Bone marrow (tissue), 2 donors: ENCODE data around the gene FGA.

ENCODE experiments used
- DNase-seq, 2 donors: peaks; one replicate each; lab custom pipeline; 2025; lab: John Stamatoyannopoulos, UW

Gene FGA

DNA sequence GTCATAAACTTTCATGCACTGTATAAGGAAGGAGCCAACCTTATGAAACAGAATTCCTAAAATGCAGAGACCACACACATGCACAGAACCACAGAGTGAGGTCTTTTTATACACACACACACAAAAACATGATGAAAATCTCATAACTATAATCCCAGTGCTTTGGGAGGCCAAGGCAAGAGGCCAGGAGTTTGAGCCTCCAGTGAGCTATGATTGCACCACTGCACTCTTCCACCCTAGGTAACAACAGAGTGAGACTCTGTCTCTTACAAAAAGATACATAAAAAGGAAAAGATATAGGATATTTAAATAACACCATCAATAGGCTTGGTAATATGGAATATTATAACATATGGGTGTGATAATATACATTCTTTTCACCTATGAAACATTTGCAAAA, 10.6 kb downstream of the FGA start:
- DNase-seq: no peak

DNA sequence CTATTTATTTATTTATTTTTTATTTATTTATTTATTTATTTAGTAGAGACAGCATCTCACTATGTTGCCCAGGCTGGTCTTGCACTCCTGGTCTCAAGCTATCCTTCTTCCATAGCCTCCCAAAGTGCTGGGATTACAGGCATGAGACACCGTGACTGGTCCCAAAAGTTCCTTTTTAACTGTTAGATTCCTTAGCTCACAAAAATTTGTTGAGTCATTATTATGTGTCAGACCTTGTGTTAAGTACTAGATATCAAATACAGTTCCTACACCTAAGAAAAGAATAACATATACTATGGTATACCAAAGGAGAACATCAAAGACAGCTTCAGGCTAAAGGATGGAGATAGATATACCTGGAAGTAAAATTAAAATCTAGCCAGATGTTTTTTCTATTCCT, 11.6 kb downstream of the FGA start:
- no peak for DNase-seq

DNA sequence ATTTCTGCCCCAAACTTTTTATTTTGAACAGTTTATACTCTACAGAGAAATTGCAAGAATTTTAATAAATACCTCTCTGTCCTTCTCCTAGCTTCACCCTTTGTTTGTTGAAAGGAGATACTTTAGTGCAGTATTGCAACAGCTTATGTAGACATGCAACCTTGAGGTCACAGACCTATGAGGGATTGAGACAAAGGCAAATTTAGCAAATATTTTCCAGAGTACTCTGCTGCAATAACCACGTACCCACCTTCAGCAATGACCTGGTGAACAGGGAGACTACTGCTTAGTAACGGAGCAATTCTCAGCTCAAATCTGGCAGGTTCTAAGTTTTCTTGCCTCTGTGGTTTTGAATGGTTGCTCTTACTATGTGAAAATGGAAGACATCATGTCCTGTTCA, 13.2 kb downstream of the FGA start:
- no peak for DNase-seq

DNA sequence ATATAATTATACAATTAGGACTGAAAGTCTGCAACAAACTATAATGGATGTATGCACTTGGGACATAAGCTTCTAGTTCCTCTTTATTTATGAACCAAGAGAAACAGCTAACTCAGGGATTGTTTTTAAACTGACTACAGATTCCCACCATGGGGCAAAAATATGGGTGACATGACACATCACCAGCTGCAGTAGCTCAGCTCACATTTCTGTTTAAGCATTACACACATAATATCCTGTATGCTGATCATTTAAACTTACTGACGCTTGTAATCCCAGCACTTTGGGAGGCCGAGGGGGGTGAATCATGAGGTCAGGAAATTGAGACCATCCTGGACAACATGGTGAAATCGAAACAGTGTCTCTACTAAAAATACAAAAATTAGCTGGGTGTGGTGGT, 16.2 kb downstream of the FGA start:
- DNase-seq: no peak

DNA sequence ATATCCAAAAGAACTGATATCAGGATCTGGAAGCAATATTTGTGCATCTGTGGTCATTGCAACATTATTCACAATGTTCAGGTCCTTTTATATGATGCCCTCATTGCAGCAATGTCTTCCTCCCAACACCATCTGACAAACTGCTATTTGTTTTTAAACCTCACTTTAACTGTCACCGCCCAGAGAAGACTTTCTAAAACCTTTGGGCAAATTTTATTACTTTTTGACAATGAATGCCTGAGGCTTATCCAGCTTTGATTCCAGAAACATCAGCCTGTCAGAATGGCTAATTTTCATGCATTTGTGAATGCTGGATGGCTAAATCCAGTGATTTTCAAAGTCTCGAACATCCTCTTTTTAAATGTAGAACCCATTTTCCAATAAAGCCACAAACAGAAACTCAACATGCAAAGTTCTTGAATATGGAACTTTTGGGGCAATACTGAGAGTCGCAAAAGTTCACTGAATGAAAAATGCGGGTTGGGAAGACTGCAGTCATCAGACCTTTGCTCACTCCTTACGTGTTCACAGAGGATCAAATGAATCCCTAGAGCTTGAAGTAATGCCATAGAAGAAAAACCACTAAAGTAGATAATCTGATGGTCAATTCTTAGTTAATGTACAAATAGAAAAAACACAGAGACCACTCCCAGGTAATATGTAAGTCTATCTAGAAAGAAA, 17.2 kb downstream of the FGA start:
- DNase-seq: no peak

DNA sequence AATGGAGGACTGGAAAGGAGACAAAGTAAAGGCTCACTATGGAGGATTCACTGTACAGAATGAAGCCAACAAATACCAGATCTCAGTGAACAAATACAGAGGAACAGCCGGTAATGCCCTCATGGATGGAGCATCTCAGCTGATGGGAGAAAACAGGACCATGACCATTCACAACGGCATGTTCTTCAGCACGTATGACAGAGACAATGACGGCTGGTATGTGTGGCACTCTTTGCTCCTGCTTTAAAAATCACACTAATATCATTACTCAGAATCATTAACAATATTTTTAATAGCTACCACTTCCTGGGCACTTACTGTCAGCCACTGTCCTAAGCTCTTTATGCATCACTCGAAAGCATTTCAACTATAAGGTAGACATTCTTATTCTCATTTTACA, 21.0 kb downstream of the FGA start:
- no peak for DNase-seq

DNA sequence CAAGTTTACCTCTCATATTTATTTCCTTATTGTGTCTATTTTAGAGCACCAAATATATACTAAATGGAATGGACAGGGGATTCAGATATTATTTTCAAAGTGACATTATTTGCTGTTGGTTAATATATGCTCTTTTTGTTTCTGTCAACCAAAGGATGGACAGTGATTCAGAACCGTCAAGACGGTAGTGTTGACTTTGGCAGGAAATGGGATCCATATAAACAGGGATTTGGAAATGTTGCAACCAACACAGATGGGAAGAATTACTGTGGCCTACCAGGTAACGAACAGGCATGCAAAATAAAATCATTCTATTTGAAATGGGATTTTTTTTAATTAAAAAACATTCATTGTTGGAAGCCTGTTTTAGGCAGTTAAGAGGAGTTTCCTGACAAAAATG, 21.5 kb downstream of the FGA start:
- no peak for DNase-seq

DNA sequence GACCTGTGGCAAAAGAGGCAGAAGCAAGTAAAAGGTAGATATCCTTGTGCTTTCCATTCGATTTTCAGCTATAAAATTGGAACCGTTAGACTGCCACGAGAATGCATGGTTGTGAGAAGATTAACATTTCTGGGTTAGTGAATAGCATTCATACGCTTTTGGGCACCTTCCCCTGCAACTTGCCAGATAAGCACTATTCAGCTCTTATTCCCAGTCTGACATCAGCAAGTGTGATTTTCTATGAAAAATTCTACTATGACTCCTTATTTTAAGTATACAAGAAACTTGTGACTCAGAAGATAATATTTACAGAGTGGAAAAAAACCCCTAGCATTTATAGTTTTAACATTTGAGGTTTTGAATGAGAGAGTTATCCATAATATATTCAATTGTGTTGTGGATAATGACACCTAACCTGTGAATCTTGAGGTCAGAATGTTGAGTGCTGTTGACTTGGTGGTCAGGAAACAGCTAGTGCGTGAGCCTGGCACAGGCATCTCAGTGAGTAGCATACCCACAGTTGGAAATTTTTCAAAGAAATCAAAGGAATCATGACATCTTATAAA, 23.8 kb downstream of the FGA start:
- DNase-seq: no peak

DNA sequence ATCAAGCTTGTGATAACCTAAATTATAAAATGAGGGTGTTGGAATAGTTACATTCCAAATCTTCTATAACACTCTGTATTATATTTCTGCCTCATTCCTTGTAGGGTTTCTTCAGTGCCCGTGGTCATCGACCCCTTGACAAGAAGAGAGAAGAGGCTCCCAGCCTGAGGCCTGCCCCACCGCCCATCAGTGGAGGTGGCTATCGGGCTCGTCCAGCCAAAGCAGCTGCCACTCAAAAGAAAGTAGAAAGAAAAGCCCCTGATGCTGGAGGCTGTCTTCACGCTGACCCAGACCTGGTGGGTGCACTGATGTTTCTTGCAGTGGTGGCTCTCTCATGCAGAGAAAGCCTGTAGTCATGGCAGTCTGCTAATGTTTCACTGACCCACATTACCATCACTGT, 24.8 kb downstream of the FGA start:
- DNase-seq: no peak

DNA sequence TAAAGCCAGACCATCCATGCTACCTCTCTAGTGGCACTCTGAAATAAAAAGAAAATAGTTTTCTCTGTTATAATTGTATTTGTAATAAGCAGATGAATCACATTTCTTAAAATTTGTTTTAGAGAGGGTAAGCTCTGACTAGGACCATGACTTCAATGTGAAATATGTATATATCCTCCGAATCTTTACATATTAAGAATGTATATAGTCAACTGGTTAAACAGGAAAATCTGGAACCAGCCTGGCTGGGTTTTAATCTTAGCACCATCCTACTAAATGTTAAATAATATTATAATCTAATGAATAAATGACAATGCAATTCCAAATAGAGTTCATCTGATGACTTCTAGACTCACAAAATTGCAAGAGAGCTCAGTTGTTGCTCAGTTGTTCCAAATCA, 26.2 kb downstream of the FGA start:
- DNase-seq: no peak

DNA sequence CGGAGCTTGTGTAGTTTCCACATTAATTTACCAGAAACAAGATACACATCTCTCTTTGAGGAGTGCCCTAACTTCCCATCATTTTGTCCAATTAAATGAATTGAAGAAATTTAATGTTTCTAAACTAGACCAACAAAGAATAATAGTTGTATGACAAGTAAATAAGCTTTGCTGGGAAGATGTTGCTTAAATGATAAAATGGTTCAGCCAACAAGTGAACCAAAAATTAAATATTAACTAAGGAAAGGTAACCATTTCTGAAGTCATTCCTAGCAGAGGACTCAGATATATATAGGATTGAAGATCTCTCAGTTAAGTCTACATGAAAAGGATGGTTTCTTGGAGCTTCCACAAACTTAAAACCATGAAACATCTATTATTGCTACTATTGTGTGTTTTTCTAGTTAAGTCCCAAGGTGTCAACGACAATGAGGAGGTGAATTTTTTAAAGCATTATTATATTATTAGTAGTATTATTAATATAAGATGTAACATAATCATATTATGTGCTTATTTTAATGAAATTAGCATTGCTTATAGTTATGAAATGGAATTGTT, 27.8 kb downstream of the FGA start, which contains the start of gene FGB:
Gene FGB (plus strand): TSS at position 315 of the 558 bp plus-strand sequence. CDS start 8 bp downstream, at position 323.
- DNase-seq: no peak

DNA sequence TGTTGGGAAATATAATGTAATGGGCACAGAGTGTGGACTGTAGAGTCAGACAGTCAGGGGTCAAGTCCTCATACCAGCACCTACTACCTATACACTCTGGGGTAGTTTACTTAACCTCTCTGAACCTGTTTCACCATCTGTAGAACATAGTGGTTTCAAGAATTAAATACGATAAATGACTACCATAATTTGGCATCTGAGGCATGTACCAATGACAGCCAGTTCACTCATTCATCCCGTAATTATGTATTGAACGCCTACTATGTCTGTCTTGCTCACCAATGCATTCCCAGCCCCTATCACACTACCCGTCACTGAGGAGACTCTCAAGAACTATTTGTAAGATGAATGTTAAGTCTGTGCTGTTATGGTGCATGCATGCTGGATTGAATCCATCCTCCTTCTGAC, 29.7 kb downstream of the FGA start:
- DNase-seq: no peak

DNA sequence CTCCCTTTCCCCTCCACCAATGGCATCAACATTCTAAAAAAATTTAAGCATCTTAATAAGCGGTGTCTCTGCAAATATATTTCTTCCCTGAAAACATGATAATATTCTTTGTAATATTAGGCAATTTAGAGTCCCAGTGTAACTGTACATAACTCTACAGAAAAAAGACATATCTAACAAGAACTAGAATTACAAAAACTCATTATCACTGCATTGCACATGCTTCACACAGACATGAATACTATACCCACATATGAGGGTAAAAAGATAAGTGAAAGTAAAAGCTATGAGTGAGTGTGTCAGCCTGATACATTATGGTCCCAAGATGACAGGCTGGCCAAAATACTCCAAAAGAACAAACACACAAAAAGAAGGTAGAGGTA, 30.1 kb downstream of the FGA start:
- no peak for DNase-seq

DNA sequence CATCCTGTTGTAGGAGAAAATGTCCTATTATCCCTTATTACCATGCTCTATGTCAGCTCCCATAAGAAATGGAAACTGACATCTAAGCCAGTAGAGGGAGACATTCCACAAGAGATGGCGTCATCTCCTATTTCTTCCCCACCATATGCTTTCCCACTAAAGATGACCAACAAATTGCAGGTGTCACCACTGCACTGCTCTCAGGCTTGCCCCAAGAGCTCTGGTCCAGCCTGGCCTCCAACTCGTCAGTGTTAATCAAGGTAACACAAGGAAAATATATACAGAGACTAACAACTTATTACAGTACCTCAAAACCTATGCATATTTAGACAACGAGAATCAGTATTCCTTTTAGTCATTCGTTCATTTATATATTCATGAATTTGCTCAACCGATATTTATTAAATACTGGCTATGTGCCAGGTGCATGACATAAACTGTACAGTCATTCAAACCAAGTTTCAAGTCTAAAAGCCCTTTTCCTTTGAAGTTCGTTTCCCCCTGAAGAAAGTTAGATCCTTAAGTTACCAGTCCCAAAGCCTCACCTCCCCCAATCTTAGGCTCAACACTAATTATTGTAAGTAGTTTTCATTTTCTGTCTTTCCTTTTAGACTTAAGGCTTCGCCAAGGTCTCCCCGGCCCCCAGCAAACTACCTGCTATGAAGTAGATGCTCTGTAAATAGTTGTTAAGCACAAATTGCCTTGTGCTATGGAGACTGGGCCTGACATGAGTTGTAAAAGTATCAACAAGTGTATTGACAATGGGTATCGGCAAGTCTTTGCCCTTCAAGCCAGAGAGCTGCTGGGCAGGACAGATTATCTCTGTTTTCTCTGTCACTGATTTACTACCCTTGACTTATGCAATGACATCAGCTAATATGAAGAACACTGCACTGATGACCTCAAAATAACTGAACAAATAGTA, 30.8 kb downstream of the FGA start:
- DNase-seq: peak in 1 of 2 donors; percentile 14

DNA sequence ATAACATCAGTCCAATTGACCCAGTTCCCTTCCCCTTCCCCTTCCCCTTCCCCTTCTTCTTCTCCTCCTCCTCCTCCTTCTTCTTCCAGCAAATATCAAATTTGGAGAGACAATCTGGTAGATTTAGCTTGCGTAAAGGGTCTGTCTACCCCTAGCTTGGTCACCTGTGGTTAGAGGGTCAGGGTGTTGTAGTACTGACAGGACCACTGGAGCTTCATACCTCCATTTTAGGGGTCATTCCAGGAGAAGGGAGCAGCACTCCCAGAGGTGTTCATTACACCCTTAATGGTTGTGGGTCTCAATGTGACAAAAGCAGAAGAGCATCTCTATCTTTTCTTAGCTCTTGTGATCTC, 31.4 kb downstream of the FGA start:
- DNase-seq: no peak

DNA sequence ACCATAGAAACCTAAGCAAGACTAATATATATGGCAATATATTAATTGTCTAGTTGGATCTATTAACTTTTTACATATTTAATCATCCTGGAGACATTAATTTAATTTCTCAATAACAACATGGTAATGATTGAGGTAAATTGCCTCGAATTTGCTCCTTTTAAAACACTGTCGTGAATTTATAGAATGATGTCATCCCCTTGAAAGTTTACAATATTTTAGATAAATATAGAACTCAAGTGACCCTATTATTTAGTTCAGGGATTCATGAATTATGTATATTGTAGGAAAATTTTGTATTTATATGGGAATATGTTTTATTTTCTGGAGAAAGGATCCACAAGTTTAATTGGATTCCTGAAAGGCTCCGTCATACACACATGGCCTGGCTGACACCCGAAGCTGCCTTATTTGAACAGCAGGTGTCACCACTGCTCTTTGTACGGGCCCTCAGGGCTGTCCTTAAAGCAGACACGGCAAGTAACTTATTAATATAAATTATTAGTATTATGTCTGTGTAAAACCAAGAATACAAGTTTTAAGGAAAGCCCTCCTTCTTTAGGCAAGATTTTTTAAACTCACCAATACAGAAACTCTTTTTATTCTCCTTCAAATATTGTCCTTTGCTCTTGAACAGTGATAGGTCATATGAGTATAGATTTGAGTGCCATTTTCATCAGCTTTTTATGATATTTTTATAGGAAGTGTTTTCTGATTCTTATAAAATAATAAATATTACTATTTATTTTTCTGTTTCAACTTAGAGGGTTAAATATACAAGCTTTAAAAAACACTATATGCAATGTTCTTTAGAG, 38.5 kb downstream of the FGA start:
- DNase-seq: peak; percentile 1 to 45

DNA sequence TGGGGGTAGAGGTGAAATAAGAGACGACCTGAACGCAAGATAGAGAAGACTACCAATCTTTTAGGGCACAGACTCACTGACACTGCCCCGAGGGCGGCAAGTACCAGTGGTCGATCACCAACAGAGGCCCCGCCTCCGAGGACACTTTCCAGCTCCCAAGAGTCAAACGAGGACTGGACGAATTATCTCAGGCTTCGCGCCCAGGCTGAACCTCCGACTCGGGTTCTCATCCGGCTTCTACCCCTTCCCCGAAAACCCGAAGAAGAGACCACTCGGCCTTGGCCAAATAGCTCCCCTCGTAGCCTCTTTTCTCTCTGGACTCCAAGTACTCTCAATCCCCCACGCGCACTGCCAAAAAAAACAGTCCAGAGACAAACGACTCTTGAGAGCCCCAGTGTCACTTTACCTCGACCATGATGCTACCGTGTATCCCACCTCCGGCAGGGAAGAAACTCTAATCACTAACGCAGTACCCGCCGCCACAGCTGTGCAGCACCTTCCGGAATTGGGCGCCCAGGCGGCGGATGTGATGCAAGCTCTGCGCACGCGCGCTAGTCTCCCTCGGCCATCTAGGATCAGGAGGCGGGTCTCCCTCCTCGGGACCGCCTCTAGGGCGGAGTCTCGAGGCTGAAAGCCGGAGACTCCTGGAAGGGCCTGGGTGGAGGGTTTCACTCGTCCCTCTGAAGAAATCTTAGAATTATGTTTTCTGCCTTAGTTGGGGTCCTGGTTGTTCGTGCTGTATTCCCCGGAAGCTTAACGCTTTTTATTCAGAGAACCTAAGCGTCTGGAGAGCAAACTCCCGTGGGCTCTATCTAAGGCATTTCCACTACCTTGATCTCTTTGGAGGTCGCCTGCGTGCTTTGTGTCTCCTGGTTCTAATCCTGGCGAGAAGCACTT, 40.4 kb downstream of the FGA start, which contains the start of gene PLRG1:
Gene PLRG1 (minus strand): TSS at position 507 of the 897 bp plus-strand sequence. CDS start 92 bp downstream, at position 415.
- DNase-seq: peak; percentile 91 to 94

DNA sequence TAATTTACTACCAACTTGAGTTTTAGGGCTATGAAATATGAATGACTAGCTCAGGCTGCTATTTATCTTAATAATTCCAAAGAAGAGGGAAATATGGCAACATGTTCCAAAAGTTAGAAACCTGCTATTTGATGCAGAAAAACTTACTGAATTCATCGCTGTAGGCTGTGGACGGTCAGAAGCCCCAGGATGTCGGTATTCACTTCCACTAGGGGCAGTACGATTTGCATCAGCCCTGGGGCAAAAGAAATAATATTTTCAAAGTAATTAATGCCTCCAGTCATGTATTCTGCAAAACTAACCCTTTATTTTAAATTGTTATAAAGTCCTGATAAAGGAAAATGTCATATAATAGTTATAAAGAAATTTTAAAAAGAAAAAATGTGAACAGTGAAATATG, 44.9 kb downstream of the FGA start:
- DNase-seq: no peak

DNA sequence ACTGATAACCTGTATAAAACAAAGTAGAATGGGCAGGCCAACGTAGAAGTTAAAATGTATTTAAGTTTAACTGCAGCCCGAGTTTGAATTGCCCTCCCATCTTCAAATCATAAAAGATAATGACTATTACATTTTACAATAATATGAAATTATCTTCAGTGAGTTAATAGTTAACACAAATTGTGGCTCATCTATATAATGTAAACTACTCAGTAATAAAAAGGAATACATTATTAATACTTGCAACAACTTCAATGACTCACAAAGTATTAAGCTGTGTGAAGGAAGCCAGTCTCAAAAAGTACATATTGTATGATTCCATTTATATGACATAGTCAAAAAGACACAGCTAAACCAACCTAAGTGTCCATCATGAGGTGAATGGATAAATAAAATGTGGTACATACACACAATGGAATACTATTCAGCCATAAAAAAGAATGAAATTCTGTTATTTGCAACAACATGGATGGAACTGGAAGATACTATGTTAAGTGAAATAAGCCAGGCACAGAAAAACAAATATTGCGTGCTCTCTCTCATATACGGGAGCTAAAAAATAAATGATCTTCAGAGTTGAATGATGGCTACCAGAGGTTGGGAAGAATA, 48.2 kb downstream of the FGA start:
- no peak for DNase-seq
